Activated CD8-positive, alpha-beta memory T cell treated with anti-CD3 and anti-CD28 coated beads, Interleukin-2, amount 50 U/mL, for 1 hour (primary cell): ENCODE measurements around the gene SRSF2.
"Not testable (repeated sequence)": the region's sequence is repeated elsewhere in the genome, so short reads cannot be mapped to it uniquely, and the experiment has no call there.

ENCODE experiments used
- DNase-seq: peaks from one replicate; pipeline ENCODE4 v3.0.0-alpha.2; 2020; ENCODE audit errors: extremely low read depth

Gene SRSF2

GRCh38 chr17:76700617-76701470 is 36.3 kb downstream of the SRSF2 start:
- no peak for DNase-seq

GRCh38 chr17:76700270-76700616 is 36.9 kb downstream of the SRSF2 start:
- DNase-seq: no peak

GRCh38 chr17:76698466-76698977 is 38.6 kb downstream of the SRSF2 start:
- not testable (repeated sequence) for DNase-seq

- DNase-seq: no peak
These were observed 39.2 kb downstream of the SRSF2 start for GRCh38 chr17:76697702-76698465.

- no peak for DNase-seq
These were observed 40.1 kb downstream of the SRSF2 start for GRCh38 chr17:76696763-76697701.

- DNase-seq: no peak
These were observed 41.9 kb downstream of the SRSF2 start for GRCh38 chr17:76695059-76695831.

GRCh38 chr17:76691379-76692191 is 45.5 kb downstream of the SRSF2 start:
- no peak for DNase-seq

GRCh38 chr17:76690596-76691280 is 46.4 kb downstream of the SRSF2 start:
- no peak for DNase-seq

- no peak for DNase-seq
These were observed 47.3 kb downstream of the SRSF2 start for GRCh38 chr17:76689859-76690258.

GRCh38 chr17:76688165-76688622 is 48.9 kb downstream of the SRSF2 start:
- DNase-seq: no peak

- no peak for DNase-seq
These were observed 49.6 kb downstream of the SRSF2 start for GRCh38 chr17:76687298-76688164.

GRCh38 chr17:76686538-76687297 is 50.4 kb downstream of the SRSF2 start:
- DNase-seq: no peak

- DNase-seq: no peak
These were observed 51.3 kb downstream of the SRSF2 start for GRCh38 chr17:76685846-76686245.

GRCh38 chr17:76685366-76685765 is 51.8 kb downstream of the SRSF2 start:
- DNase-seq: no peak

GRCh38 chr17:76684756-76685155 is 52.4 kb downstream of the SRSF2 start:
- DNase-seq: no peak
